GM19351 (cell line): Measurements from ENCODE around the gene OBSL1.

Source experiments
- ATAC-seq: cut with Tn5 transposase; IDR thresholded peaks from one replicate; pipeline ENCODE4 v1.9.1; 2021; ENCODE audit warnings: mild to moderate bottlenecking, moderate library complexity; ENCODE audit not compliant: unreplicated experiment

OBSL1 gene

GRCh38 chr2:219552382-219553167 is 18.8 kb downstream of the OBSL1 start:
- ATAC-seq: peak; percentile 86

- peak; percentile 7 for ATAC-seq
Observed at GRCh38 chr2:219551441-219552381, 19.6 kb downstream of the OBSL1 start.

- no peak for ATAC-seq
Observed at GRCh38 chr2:219549619-219550018, 21.7 kb downstream of the OBSL1 start.

DNA sequence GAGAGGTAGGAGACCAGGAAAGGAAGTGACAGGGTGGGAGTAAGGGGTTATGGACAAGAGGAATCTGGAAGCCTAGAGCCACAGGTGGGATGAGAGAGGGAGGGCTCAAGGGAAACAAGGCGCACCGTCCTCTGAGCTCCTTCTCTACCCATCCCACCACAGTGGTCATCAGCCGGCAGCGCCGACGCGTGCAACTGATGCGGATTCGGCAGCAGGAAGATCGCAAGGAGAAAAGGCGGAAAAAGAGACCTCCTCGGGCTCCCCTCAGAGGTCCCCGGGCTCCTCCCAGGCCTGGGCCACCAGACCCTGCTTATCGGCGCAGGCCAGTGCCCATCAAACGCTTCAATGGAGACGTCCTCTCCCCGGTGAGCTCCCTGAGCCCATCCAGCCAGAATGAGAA is 22.3 kb downstream of the OBSL1 start:
- no peak for ATAC-seq

GRCh38 chr2:219547621-219548020 is 23.7 kb downstream of the OBSL1 start:
- ATAC-seq: no peak

- no peak for ATAC-seq
Observed at GRCh38 chr2:219545943-219546352, 25.4 kb downstream of the OBSL1 start.

GRCh38 chr2:219545295-219545942 is 25.9 kb downstream of the OBSL1 start:
- no peak for ATAC-seq

DNA sequence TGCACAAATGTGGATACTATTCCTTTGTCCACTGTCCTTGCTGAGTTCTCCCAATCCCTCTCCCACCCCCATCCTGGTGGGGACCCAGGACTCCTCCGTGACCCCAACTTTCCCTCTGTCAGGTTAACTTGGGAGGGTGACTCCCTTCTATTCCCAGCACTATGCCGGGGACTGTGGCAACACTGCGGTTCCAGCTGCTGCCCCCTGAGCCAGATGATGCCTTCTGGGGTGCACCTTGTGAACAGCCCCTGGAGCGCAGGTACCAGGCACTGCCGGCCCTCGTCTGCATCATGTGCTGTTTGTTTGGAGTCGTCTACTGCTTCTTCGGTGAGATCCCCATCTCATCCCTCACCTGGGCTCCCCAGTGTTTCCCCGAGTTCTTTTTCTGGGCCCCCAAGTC is 26.8 kb downstream of the OBSL1 start:
- no peak for ATAC-seq

DNA sequence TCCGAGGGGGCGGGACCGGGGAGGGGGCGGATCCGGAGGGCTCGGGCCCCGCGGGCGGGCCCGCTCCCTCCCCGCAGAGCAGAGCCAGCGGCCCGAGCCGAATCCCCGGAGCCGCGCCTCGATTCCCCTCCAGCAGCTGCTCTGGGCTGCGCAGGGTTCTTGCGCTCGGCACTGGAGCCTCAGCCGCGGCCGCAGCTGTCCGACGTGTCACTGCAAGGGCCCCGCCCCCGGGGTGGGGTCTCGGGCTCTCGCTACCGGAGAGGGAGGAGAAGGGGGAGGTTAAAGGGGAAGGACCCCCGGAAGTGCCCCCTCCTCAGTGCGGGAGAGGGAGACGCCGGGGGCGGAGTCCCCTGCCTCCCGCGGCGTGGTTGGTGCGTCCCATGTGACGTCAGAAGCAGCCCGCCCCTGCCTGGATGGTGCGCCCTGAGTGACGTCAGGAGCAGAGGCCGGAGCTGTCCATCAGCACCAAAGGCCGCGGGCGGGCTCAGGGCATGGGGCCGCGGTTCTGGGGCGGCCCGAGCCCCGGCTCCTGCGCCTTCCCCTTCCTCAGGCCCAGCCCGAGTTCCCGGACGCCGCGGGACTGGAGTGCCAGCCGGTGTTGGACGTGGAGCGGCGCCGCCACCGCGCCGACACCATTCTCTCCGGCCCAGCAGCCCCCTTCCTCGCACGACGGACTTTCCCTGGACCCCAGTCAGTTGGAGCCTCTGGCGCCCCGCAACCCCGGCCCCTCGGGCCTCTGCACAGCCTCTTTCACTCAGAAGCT is 27.6 kb downstream of the OBSL1 start, which contains the start of the genes CHPF and TMEM198:
CHPF (minus strand) TSS at position 214 of the 763 bp plus-strand sequence. CDS start 271 bp downstream, outside the sequence.
TMEM198 (plus strand) TSS at position 433 of the 763 bp plus-strand sequence. CDS start 700 bp downstream, outside the sequence.
- peak; percentile 75 for ATAC-seq

DNA sequence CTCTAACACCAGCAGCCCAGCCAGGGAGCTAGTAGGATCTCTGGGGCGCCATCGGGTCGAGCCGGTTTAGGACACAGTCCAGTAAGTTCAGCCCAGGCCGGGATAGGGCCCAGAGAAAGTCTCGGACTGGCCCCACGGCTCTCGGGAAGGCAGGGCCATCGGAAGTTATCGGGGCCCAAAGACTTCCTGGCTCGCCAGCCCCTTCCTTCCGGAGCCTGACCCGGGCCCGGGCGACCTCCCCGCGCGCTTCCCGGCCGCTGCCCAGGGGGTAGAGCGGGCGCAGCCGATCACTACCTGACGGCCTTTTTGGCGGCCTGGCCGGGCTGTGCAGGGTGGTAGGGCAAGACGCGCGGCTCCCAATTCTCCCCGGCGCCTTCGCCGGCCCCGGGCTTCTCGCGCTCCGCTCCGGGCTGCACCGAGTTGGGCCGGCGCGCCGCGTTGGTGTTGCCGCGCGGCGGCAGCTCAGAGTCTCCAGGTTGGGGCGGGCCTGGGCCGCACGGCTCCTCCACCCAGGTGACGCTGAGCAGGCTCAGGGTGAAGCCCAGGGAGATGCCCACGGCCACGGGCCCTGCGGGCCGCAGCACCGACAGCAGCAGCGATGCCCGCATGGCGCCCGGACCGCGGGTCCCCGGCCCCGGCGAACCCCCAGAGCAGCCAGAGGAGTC is 28.3 kb downstream of the OBSL1 start:
- peak; percentile 32 for ATAC-seq

DNA sequence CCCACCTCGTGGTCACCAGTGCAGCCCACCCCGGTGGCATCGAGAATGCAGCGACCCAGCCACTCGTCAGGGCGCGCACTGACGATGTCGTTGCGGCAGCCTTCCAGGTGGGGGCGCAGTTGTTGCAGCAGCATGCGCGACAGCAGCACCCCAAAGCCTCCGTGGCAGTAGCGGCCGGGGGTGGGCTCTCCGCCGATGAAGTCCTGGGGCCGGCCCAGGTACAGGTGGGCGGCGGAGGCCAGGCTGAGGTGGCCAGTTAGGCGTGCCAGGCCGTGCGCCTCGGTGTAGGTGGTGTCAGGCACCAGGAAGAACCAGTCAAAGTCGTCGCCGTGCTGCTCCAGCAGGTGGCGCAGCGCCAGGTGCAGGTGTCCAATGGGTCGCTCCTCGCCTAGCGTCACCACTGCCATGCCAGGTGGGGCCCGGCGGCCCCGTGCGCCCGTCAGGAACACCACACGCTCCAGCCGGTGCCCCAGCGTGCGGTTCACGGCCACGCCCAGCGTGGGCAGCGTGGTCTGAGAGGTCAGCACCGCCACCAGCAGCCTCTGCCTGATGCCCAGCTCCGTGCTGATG is 29.6 kb downstream of the OBSL1 start:
- peak; percentile 57 for ATAC-seq

GRCh38 chr2:219540784-219541504 is 30.4 kb downstream of the OBSL1 start:
- ATAC-seq: no peak

- no peak for ATAC-seq
Observed at GRCh38 chr2:219539926-219540678, 31.2 kb downstream of the OBSL1 start.

GRCh38 chr2:219538956-219539788 is 32.2 kb downstream of the OBSL1 start:
- ATAC-seq: no peak

DNA sequence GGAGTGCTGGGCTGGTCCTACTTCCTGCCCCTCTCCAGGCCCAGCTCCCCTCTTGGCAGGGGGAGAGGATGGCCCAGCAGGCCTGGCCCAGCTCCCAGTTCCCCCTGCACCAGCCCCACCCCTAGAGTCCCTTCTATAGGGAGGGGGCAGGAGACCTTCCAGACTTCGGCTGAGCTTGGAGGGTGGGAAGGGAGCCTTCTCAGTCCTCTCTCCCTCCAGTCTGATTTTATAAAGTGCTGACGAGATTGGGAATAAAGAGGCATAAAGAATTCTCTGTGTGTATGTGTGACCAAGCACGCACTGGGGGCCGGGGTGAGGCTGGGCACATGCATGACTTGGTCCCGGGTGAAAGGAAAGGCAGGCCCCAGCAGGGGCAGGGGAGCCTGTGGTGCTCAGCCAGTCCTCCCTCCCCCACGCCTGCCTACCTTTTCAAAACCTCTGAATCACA is 32.8 kb downstream of the OBSL1 start:
- no peak for ATAC-seq

- no peak for ATAC-seq
Observed at GRCh38 chr2:219537657-219538488, 33.5 kb downstream of the OBSL1 start.
